Loucy (cell line): ENCODE measurements around the gene CYTH3.

Source experiments
- CTCF ChIP-seq: fragments of 200-600 bp; sonication (generic); conservative IDR thresholded peaks from 2 replicates; pipeline ENCODE4 v1.5.1; 2014; ENCODE audit warnings: mild to moderate bottlenecking, antibody characterized with exemption, low read length
- EZH2phosphoT487 ChIP-seq: fragments of 200-600 bp; IDR thresholded peaks from 2 replicates; pipeline ENCODE4 v1.6.1; 2018; ENCODE audit warnings: antibody characterized with exemption, mild to moderate bottlenecking, moderate library complexity, borderline replicate concordance

GRCh38 chr7:6242561-6242960 is 29.9 kb downstream of the CYTH3 start:
- TF ChIP-seq CTCF (no peak), EZH2phosphoT487 (no peak)
